Endothelial cell of umbilical vein (primary cell): ENCODE results near the gene NSMCE1. TPM values are rescaled to one million over a fixed set of nuclear protein-coding genes. Genes with fewer than 3 reads are reported as not detected.

Experiments
- BruUV-seq: library from RNA; stranded (reverse); fragments of 400-500 nt; replicated peaks from 2 replicates; lab custom pipeline; 2021; lab: Mats Ljungman, UMichigan
- CTCF ChIA-PET: fragments of 300-600, 350-600 bp; sonication (Branson Sonifier 250); formaldehyde crosslinking; loops from one replicate; lab custom pipeline; 2021; ENCODE audit warnings: antibody characterized with exemption, inconsistent platforms; lab: Charles Lee
- POLR2A ChIA-PET: fragments of 300-600, 350-600 bp; sonication (Branson Sonifier 250); formaldehyde crosslinking; loops from one replicate; lab custom pipeline; 2021; ENCODE audit warnings: antibody characterized with exemption, inconsistent platforms; lab: Charles Lee
- DNase-seq: peaks from one replicate; pipeline ENCODE4 v3.0.0-alpha.2; 2011; ENCODE audit warnings: low read depth, low spot score
- FAIRE-seq: peaks from 2 replicates; lab custom pipeline; 2011; peaks lifted over from hg19 to GRCh38; lab: Jason Lieb, UNC
- H2AFZ ChIP-seq: 2 replicates; pipeline ENCODE4 v1.6.0; 2012; ENCODE audit warnings: low read depth, low read length, control low read depth, inconsistent platforms
- H3K27ac ChIP-seq: 2 replicates; pipeline ENCODE4 v1.5.1; 2011; ENCODE audit warnings: low read depth, mild to moderate bottlenecking, control low read depth, low read length, moderate library complexity; ENCODE audit not compliant: insufficient read depth
- H3K27me3 ChIP-seq, 2 experiments: 2 replicates each; pipeline versions ENCODE4 v1.6.0 to v1.6.1; 2011; ENCODE audit warnings: low read length in 2 of 2, mixed read lengths in 1 of 2; ENCODE audit not compliant: control insufficient read depth in 2 of 2, insufficient read depth in 2 of 2
- H3K36me3 ChIP-seq, 2 experiments: 2 replicates in 1 of 2; 3 replicates in 1 of 2; pipeline ENCODE4 v1.5.1; 2011; ENCODE audit warnings: low read length in 2 of 2, mild to moderate bottlenecking in 1 of 2, moderate library complexity in 1 of 2; ENCODE audit not compliant: control insufficient read depth in 2 of 2, insufficient read depth in 2 of 2; ENCODE audit errors: extremely low read depth in 1 of 2
- H3K4me1 ChIP-seq: 3 replicates; pipeline ENCODE4 v1.5.1; 2011; ENCODE audit warnings: mild to moderate bottlenecking, low read length; ENCODE audit not compliant: control insufficient read depth, insufficient read depth; ENCODE audit errors: extremely low read depth
- H3K4me2 ChIP-seq: 2 replicates; pipeline ENCODE4 v1.6.1; 2011; ENCODE audit warnings: low read length, control low read depth, mixed read lengths; ENCODE audit not compliant: insufficient read depth
- H3K4me3 ChIP-seq, 3 experiments: fragments of 200-600 bp in 1 of 3; sonication (generic), shearing (Covaris generic) in 1 of 3; replicated peaks in 1 of 3; 2 replicates each; pipeline ENCODE4 v1.5.1; 2011 to 2016; ENCODE audit warnings: control low read depth in 3 of 3, low read length in 3 of 3, mild to moderate bottlenecking in 2 of 3, inconsistent platforms in 1 of 3, low read depth in 1 of 3, moderate library complexity in 1 of 3; ENCODE audit not compliant: insufficient read depth in 1 of 3
- H3K79me2 ChIP-seq: 2 replicates; pipeline ENCODE4 v1.6.0; 2012; ENCODE audit warnings: low read length, inconsistent platforms; ENCODE audit not compliant: control insufficient read depth, insufficient read depth
- H3K9ac ChIP-seq: replicated peaks from 2 replicates; pipeline ENCODE3; 2011; ENCODE audit warnings: low read length, control low read depth; ENCODE audit not compliant: insufficient read depth; ENCODE audit errors: extremely low read depth
- H3K9me1 ChIP-seq: replicated peaks from 3 replicates; pipeline ENCODE4 v1.6.0; 2011; ENCODE audit warnings: mild to moderate bottlenecking, low read length; ENCODE audit not compliant: control insufficient read depth, insufficient read depth; ENCODE audit errors: extremely low read depth
- H3K9me3 ChIP-seq: replicated peaks from 2 replicates; pipeline ENCODE4 v1.5.1; 2012; ENCODE audit warnings: low read length, inconsistent platforms; ENCODE audit not compliant: control insufficient read depth, insufficient read depth
- H4K20me1 ChIP-seq: replicated peaks from 2 replicates; pipeline ENCODE3; 2011; ENCODE audit warnings: mild to moderate bottlenecking, low read length; ENCODE audit not compliant: control insufficient read depth, insufficient read depth; ENCODE audit errors: extremely low read depth
- GATA2 ChIP-seq: IDR thresholded peaks from 2 replicates; pipeline ENCODE4 v1.7.0; 2011; ENCODE audit warnings: low read depth, mild to moderate bottlenecking, moderate library complexity, mixed read lengths, low read length; ENCODE audit not compliant: insufficient read length, insufficient read depth
- MYC ChIP-seq: IDR thresholded peaks from one replicate; pipeline ENCODE4 v1.6.1; 2011; ENCODE audit warnings: mild to moderate bottlenecking, low read depth, low read length
- POLR2AphosphoS5 ChIP-seq: IDR thresholded peaks from 2 replicates; pipeline ENCODE4 v1.6.1; 2012; ENCODE audit warnings: low read depth, mild to moderate bottlenecking, control low read depth, low read length, moderate library complexity; ENCODE audit not compliant: insufficient read depth
- dilution Hi-C: fragments of 300-500 bp; cut with MboI; formaldehyde crosslinking; loops from one replicate; pipeline ENCODE4 v1.15.0; 2019; ENCODE audit warnings: low sequenced_read_pairs; ENCODE audit not compliant: extremely low pct_ligation_motif_present
- intact Hi-C: fragments of 100-400 bp; cut with micrococcal nuclease; formaldehyde crosslinking; loops from one replicate; pipeline ENCODE4 v1.10.0; 2022
- polyA plus RNA-seq, 4 experiments: library from polyadenylated mRNA; depleted of rRNA in 3 of 4; stranded (reverse) in 3 of 4; unstranded in 1 of 4; fragments of >200 nt; gene quantifications; 2 replicates each; pipeline versions ENCODE4 v1.2.1 to v1.2.3, GENCODE V29; 2011 to 2012; ENCODE audit warnings: missing spikeins in 1 of 4
- total RNA-seq: library from RNA; stranded (reverse); gene quantifications from 2 replicates; pipeline ENCODE4 v1.2.3, GENCODE V29; 2021
- TF ChIP-seq, protein P1 (sequence below), 2 donors: IDR thresholded peaks; 1 replicate in 1 of 2; 2 replicates in 1 of 2; pipeline ENCODE4 v1.5.1; 2011; ENCODE audit warnings: low read length in 2 of 2, mild to moderate bottlenecking in 2 of 2, moderate library complexity in 2 of 2, control low read depth in 1 of 2, inconsistent platforms in 1 of 2, low read depth in 1 of 2; ENCODE audit not compliant: insufficient read depth in 1 of 2; ENCODE audit errors: extremely low read depth in 1 of 2

Gene NSMCE1
- total and polyA plus RNA-seq, 2 donors (not counting 3 experiments of a cell fraction or from before 2014, with no cell fraction given), result 23.8 to 42.0 TPM

- POLR2A ChIA-PET, result interaction anchor here (1.0 to 1.3 kb wide), 2 partner anchors 24 to 189 kb away, joined by 4 to 6 read pairs; partner anchors contain the start of gene KDM8
- Histone ChIP-seq H3K27ac (no peak overlapping the region), H4K20me1 (no peaks in the 10 kb centered on the region), H3K4me1 (peaks cover 18% of the 10 kb centered on the region), H3K9me3 (no peaks in the 10 kb centered on the region), H2AFZ (peak overlapping the region; percentile 66), H3K27me3 (peaks cover 10% of the 10 kb centered on the region in 2 experiments), H3K4me3 (no peak overlapping the region), H3K79me2 (no peaks in the 10 kb centered on the region), H3K9ac (no peak overlapping the region), H3K36me3 (no peaks in the 10 kb centered on the region), H3K9me1 (no peaks in the 10 kb centered on the region), H3K4me2 (peak overlapping the region; percentile 25)
- TF ChIP-seq GATA2 (no peak), POLR2AphosphoS5 (no peak), MYC (no peak)
- TF ChIP-seq, protein P1, sequence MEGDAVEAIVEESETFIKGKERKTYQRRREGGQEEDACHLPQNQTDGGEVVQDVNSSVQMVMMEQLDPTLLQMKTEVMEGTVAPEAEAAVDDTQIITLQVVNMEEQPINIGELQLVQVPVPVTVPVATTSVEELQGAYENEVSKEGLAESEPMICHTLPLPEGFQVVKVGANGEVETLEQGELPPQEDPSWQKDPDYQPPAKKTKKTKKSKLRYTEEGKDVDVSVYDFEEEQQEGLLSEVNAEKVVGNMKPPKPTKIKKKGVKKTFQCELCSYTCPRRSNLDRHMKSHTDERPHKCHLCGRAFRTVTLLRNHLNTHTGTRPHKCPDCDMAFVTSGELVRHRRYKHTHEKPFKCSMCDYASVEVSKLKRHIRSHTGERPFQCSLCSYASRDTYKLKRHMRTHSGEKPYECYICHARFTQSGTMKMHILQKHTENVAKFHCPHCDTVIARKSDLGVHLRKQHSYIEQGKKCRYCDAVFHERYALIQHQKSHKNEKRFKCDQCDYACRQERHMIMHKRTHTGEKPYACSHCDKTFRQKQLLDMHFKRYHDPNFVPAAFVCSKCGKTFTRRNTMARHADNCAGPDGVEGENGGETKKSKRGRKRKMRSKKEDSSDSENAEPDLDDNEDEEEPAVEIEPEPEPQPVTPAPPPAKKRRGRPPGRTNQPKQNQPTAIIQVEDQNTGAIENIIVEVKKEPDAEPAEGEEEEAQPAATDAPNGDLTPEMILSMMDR (IDR thresholded peaks at IDR 0.05; ENCODE audit: extremely low read depth in 1 of 2, insufficient read depth in 1 of 2, low read depth in 1 of 2, low read length in 2 of 2), result peak; percentile 94 to 97
- no TSS peak for BruUV-seq
- CTCF ChIA-PET, result interaction anchor here (0.8 to 4.5 kb wide), 36 partner anchors 8 to 281 kb away, joined by 3 to 136 read pairs (median 5); partner anchors contain the start of gene KDM8
- intact Hi-C loops (loop anchor here (1.0 to 2.0 kb wide), 5 partner anchors 24 to 278 kb away; partner anchors contain the start of gene KDM8), dilution Hi-C loops (no loop called here)
- DNase-seq (peak; percentile 77), FAIRE-seq (peak; percentile 75)
Measured at GRCh38 chr16:27179500-27180072, 89.0 kb downstream of the NSMCE1 start.
